DOHH2 (cell line): ENCODE data around the gene PROM2.

Source experiments
- H3F3A ChIP-seq: fragments of 200-600 bp; sonication (generic), shearing (Covaris generic); 2 replicates; pipeline ENCODE4 v1.6.0; 2016; ENCODE audit warnings: antibody characterized with exemption, mild to moderate bottlenecking; ENCODE audit not compliant: control insufficient read depth, insufficient read depth
- H3K27ac ChIP-seq: fragments of 200-600 bp; sonication (generic); 2 replicates; pipeline ENCODE4 v1.5.1; 2014; ENCODE audit warnings: low read depth, mild to moderate bottlenecking, low read length, moderate library complexity
- H3K27me3 ChIP-seq: fragments of 200-600 bp; sonication (generic); 2 replicates; pipeline ENCODE4 v1.6.1; 2014; ENCODE audit warnings: mild to moderate bottlenecking, low read length, mixed read lengths; ENCODE audit not compliant: control insufficient read depth
- H3K36me3 ChIP-seq: fragments of 200-600 bp; sonication (generic); 2 replicates; pipeline ENCODE4 v1.6.1; 2014; ENCODE audit warnings: mild to moderate bottlenecking, low read length, moderate library complexity, mixed read lengths; ENCODE audit not compliant: control insufficient read depth
- H3K4me1 ChIP-seq: fragments of 200-600 bp; sonication (generic); 2 replicates; pipeline ENCODE4 v1.6.1; 2014; ENCODE audit warnings: mild to moderate bottlenecking, low read length, mixed read lengths; ENCODE audit not compliant: control insufficient read depth
- H3K4me2 ChIP-seq: fragments of 200-600 bp; sonication (generic); 2 replicates; pipeline ENCODE4 v1.6.0; 2014; ENCODE audit warnings: mild to moderate bottlenecking, low read length, moderate library complexity
- H3K4me3 ChIP-seq: fragments of 200-600 bp; sonication (generic); 2 replicates; pipeline ENCODE4 v1.5.1; 2014; ENCODE audit warnings: mild to moderate bottlenecking, low read length, mixed read lengths
- H3K79me2 ChIP-seq: fragments of 200-600 bp; sonication (generic); 2 replicates; pipeline ENCODE4 v1.6.1; 2014; ENCODE audit warnings: mild to moderate bottlenecking, low read length, mixed read lengths; ENCODE audit not compliant: control insufficient read depth
- H3K9me2 ChIP-seq: fragments of 200-600 bp; sonication (generic); replicated peaks from 2 replicates; pipeline ENCODE4 v1.6.1; 2014; ENCODE audit warnings: mild to moderate bottlenecking, low read length, mixed read lengths; ENCODE audit not compliant: control insufficient read depth
- H3K9me3 ChIP-seq: fragments of 200-600 bp; sonication (generic); 2 replicates; pipeline ENCODE4 v1.6.1; 2014; ENCODE audit warnings: antibody characterized with exemption, low read length, mixed read lengths; ENCODE audit not compliant: control insufficient read depth, insufficient read depth
- H4K20me1 ChIP-seq: fragments of 200-600 bp; sonication (generic); 2 replicates; pipeline ENCODE4 v1.6.0; 2014; ENCODE audit warnings: low read depth, mild to moderate bottlenecking, antibody characterized with exemption, low read length, moderate library complexity; ENCODE audit not compliant: control insufficient read depth, insufficient read depth
- CTCF ChIP-seq: fragments of 200-600 bp; sonication (generic); IDR thresholded peaks from one replicate; pipeline ENCODE4 v1.5.1; 2014; ENCODE audit warnings: antibody characterized with exemption, mild to moderate bottlenecking, low read depth, low read length; ENCODE audit not compliant: poor library complexity, severe bottlenecking
- EZH2phosphoT487 ChIP-seq: fragments of 200-600 bp; sonication (generic); IDR thresholded peaks from 2 replicates; pipeline ENCODE4 v1.6.1; 2017; ENCODE audit warnings: borderline replicate concordance, mild to moderate bottlenecking, antibody characterized with exemption, low read length, moderate library complexity, mixed read lengths

PROM2 gene

DNA sequence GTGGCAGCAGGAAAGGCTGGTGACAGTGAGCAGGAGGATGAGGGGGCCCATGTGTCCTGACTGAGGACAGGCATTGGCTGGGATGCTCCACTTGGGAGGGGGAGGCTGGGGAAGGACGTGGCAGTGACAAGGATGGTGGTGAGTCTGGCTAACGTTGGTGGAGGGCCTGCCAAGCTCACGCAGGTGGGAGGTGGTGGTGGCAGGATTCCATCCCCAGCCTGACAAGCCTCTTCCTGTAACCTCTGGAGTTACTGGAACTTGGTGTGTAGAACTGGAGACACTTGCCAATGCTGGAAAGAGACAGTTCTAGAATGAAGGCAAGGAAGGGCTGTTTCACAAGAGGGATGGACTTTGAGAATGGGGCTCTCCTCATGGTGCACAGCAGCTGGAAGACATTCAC, 8.2 kb downstream of the PROM2 start:
- H3K4me2 ChIP-seq: no peak overlapping the region
- no peak for TF ChIP-seq CTCF
- no peak for TF ChIP-seq EZH2phosphoT487
- no peak overlapping the region for H3K27ac ChIP-seq
- no peaks in the 10 kb centered on the region for H3K4me1 ChIP-seq
- H3K9me3 ChIP-seq: no peaks in the 10 kb centered on the region
- H3F3A ChIP-seq: no peaks in the 10 kb centered on the region
- H3K79me2 ChIP-seq: no peaks in the 10 kb centered on the region
- H4K20me1 ChIP-seq: no peaks in the 10 kb centered on the region
- no peaks in the 10 kb centered on the region for H3K36me3 ChIP-seq
- no peaks in the 10 kb centered on the region for H3K27me3 ChIP-seq
- no peaks in the 10 kb centered on the region for H3K9me2 ChIP-seq
- H3K4me3 ChIP-seq: no peak overlapping the region

DNA sequence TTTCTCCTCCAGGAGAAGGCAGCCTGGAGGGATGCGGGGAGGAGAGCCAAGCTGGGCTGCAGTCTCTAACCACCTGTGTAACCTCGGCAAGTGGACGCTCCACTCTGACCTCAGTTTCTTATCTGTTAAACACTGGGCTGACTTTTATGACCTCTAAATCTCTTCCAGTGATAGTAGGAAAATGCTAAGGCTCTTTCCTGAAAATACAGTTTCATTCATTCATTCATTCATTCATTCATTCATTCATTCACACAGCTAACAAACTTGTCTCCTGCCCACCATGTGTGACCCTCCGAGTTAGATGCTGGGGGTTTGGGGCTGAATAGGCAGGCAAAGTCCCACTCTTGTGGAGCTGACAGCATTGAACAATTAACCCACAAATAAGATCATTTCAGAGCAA, 9.3 kb downstream of the PROM2 start:
- H3K4me1 ChIP-seq: no peaks in the 10 kb centered on the region
- H3K4me2 ChIP-seq: no peak overlapping the region
- H3K36me3 ChIP-seq: no peaks in the 10 kb centered on the region
- no peaks in the 10 kb centered on the region for H3K9me2 ChIP-seq
- no peaks in the 10 kb centered on the region for H3K9me3 ChIP-seq
- no peaks in the 10 kb centered on the region for H3F3A ChIP-seq
- no peak for TF ChIP-seq EZH2phosphoT487
- TF ChIP-seq CTCF: no peak
- H3K79me2 ChIP-seq: no peaks in the 10 kb centered on the region
- no peak overlapping the region for H3K4me3 ChIP-seq
- no peaks in the 10 kb centered on the region for H4K20me1 ChIP-seq
- H3K27me3 ChIP-seq: no peaks in the 10 kb centered on the region
- H3K27ac ChIP-seq: no peak overlapping the region

GRCh38 chr2:95284886-95285541, 10.8 kb downstream of the PROM2 start:
- H3K27ac ChIP-seq: no peak overlapping the region
- no peaks in the 10 kb centered on the region for H3F3A ChIP-seq
- no peaks in the 10 kb centered on the region for H3K9me2 ChIP-seq
- no peaks in the 10 kb centered on the region for H3K4me1 ChIP-seq
- H3K4me3 ChIP-seq: no peak overlapping the region
- no peaks in the 10 kb centered on the region for H3K27me3 ChIP-seq
- no peaks in the 10 kb centered on the region for H3K79me2 ChIP-seq
- no peaks in the 10 kb centered on the region for H3K36me3 ChIP-seq
- no peaks in the 10 kb centered on the region for H3K9me3 ChIP-seq
- no peaks in the 10 kb centered on the region for H4K20me1 ChIP-seq
- TF ChIP-seq EZH2phosphoT487: no peak
- no peak for TF ChIP-seq CTCF
- H3K4me2 ChIP-seq: no peak overlapping the region
